CD4-positive, CD25-positive, alpha-beta regulatory T cell (primary cell): ENCODE measurements around the gene RNF227. TPM values are rescaled to one million over a fixed set of nuclear protein-coding genes. Genes with fewer than 3 reads are reported as not detected.

Experiments
- ATAC-seq, 2 donors: fragments of 150-1000 bp; cut with Tn5 transposase; one replicate each; pipeline ENCODE4 v1.10.0; 2021; ENCODE audit warnings: low read depth in 2 of 2, moderate number of reproducible peaks in 2 of 2, moderate library complexity in 1 of 2
- DNase-seq, 3 donors: peaks; one replicate each; pipeline versions ENCODE4 v3.0.0 to v3.0.0-alpha.2; 2012 to 2022; ENCODE audit warnings: mixed read lengths in 1 of 3
- H3K27ac ChIP-seq: one replicate; pipeline ENCODE4 v1.7.0; 2013; ENCODE audit warnings: mild to moderate bottlenecking, low read length; ENCODE audit not compliant: insufficient read depth, poor library complexity, severe bottlenecking
- H3K27me3 ChIP-seq: one replicate; pipeline ENCODE4 v1.7.0; 2013; ENCODE audit warnings: low read length; ENCODE audit not compliant: control insufficient read depth, insufficient read depth
- H3K36me3 ChIP-seq: one replicate; pipeline ENCODE4 v1.7.0; 2013; ENCODE audit warnings: mild to moderate bottlenecking, low read length, moderate library complexity; ENCODE audit not compliant: control insufficient read depth, insufficient read depth
- H3K4me1 ChIP-seq: 2 replicates; pipeline ENCODE4 v1.7.0; 2013; ENCODE audit warnings: mild to moderate bottlenecking, low read length; ENCODE audit not compliant: insufficient read depth, control insufficient read depth, poor library complexity, severe bottlenecking
- H3K4me3 ChIP-seq: one replicate; pipeline ENCODE4 v1.7.0; 2013; ENCODE audit warnings: low read depth, mild to moderate bottlenecking, low read length, moderate library complexity
- H3K9me3 ChIP-seq, 2 experiments: 1 replicate in 1 of 2; 2 replicates in 1 of 2; pipeline ENCODE4 v1.7.0; 2013; ENCODE audit warnings: low read length in 2 of 2, mild to moderate bottlenecking in 1 of 2, moderate library complexity in 1 of 2; ENCODE audit not compliant: control insufficient read depth in 2 of 2
- H3K27ac Mint-ChIP-seq, 3 donors: one replicate each; pipeline ENCODE4 v1.8.0; 2020 to 2022; ENCODE audit warnings: mild to moderate bottlenecking in 3 of 3, mixed read lengths in 3 of 3, moderate library complexity in 2 of 3
- H3K27me3 Mint-ChIP-seq: one replicate; pipeline ENCODE4 v1.8.0; 2022; ENCODE audit warnings: mild to moderate bottlenecking, mixed read lengths
- H3K36me3 Mint-ChIP-seq: one replicate; pipeline ENCODE4 v1.8.0; 2020; ENCODE audit warnings: mixed read lengths
- H3K4me1 Mint-ChIP-seq, 4 donors: one replicate each; pipeline ENCODE4 v1.8.0; 2020 to 2022; ENCODE audit warnings: mixed read lengths in 4 of 4, mild to moderate bottlenecking in 1 of 4
- H3K4me3 Mint-ChIP-seq, 4 donors: one replicate each; pipeline ENCODE4 v1.8.0; 2020 to 2022; ENCODE audit warnings: mild to moderate bottlenecking in 4 of 4, mixed read lengths in 4 of 4, moderate library complexity in 3 of 4
- H3K9me3 Mint-ChIP-seq, 7 donors: one replicate each; pipeline ENCODE4 v1.8.0; 2020 to 2022; ENCODE audit warnings: mixed read lengths in 7 of 7, mild to moderate bottlenecking in 3 of 7, moderate library complexity in 2 of 7
- polyA plus RNA-seq, 4 donors: library from polyadenylated mRNA; unstranded; fragments of 300-500 nt; fragmentation: Illumina TruSeq; gene quantifications; one replicate each; pipeline ENCODE4 v1.2.3, GENCODE V29; 2021
- total RNA-seq: library from RNA; stranded (reverse); gene quantifications from one replicate; pipeline ENCODE4 v1.2.3, GENCODE V29; 2022

Gene RNF227
- total and polyA plus RNA-seq, 5 donors from 2014 or later, result 0.92 to 5.0 (median 2.4) TPM

DNA sequence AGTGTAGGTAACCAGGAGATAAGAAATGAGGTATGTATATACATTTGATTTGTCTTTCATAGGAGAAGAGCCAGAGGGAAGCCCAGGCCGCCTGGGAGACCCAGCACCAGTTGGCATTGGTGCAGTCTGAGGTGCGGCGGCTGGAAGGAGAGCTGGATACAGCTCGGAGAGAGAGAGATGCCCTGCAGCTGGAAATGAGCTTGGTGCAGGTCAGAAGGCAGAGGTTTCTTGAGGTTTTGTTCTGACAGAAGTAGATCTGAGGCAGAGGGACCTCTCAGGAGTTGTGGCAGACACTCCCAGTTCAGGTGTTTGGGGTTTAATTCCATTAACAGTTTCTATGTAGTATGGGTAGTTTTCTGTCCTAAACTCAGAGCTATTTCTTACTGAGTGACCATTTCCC, 23.9 kb upstream of the RNF227 start:
- Mint-ChIP-seq H3K27ac (no peak overlapping the region), H3K36me3 (peaks cover 48% of the 10 kb centered on the region)

GRCh38 chr17:7935859-7936258, 19.8 kb upstream of the RNF227 start:
- H3K27me3 ChIP-seq, result no peaks in the 10 kb centered on the region
- peaks cover 0 to 50% (median 40%) of the 10 kb centered on the region in 4 donors for H3K4me1 Mint-ChIP-seq
- H3K4me3 Mint-ChIP-seq, result peak overlapping the region in 1 of 4 donors; percentile 70
- peaks cover 36% of the 10 kb centered on the region for H3K36me3 ChIP-seq
- peaks cover 39% of the 10 kb centered on the region for H3K36me3 Mint-ChIP-seq
- DNase-seq (no peak), ATAC-seq (no peak)
- H3K4me3 ChIP-seq, result no peak overlapping the region
- H3K4me1 ChIP-seq, result peaks cover 28% of the 10 kb centered on the region
- H3K27ac ChIP-seq, result no peak overlapping the region
- H3K27me3 Mint-ChIP-seq, result no peaks in the 10 kb centered on the region
- peak overlapping the region in 1 of 3 donors; percentile 59 for H3K27ac Mint-ChIP-seq
- no peaks in the 10 kb centered on the region for H3K9me3 ChIP-seq
- H3K9me3 Mint-ChIP-seq, result no peaks in the 10 kb centered on the region

More for the DNA sequence above, 23.9 kb upstream of the RNF227 start:
- Mint-ChIP-seq H3K9me3 (no peaks in the 10 kb centered on the region), H3K27me3 (no peaks in the 10 kb centered on the region), H3K4me1 (peaks cover 0 to 12% (median 9%) of the 10 kb centered on the region in 4 donors), H3K4me3 (no peak overlapping the region)
- no peaks in the 10 kb centered on the region for H3K27me3 ChIP-seq
- no peaks in the 10 kb centered on the region for H3K4me1 ChIP-seq
- no peak for DNase-seq
- no peak overlapping the region for H3K27ac ChIP-seq
- H3K9me3 ChIP-seq, result no peaks in the 10 kb centered on the region
- peaks cover 67% of the 10 kb centered on the region for H3K36me3 ChIP-seq
- H3K4me3 ChIP-seq, result no peak overlapping the region
- ATAC-seq, result no peak

GRCh38 chr17:7932949-7933348, 16.9 kb upstream of the RNF227 start:
- Histone ChIP-seq H3K4me1 (peaks cover 46% of the 10 kb centered on the region), H3K4me3 (peak overlapping the region; percentile 94), H3K9me3 (no peaks in the 10 kb centered on the region), H3K27ac (peak overlapping the region; percentile 89), H3K27me3 (no peaks in the 10 kb centered on the region), H3K36me3 (peaks cover 16% of the 10 kb centered on the region)
- H3K4me3 Mint-ChIP-seq, result peak overlapping the region; percentile 95 to 99 (median 98)
- H3K36me3 Mint-ChIP-seq, result peaks cover 27% of the 10 kb centered on the region
- DNase-seq, result peak in 2 of 3 donors; percentile 16 to 60
- H3K27ac Mint-ChIP-seq, result peak overlapping the region; percentile 85 to 98 (median 97)
- H3K9me3 Mint-ChIP-seq, result no peaks in the 10 kb centered on the region
- no peaks in the 10 kb centered on the region for H3K27me3 Mint-ChIP-seq
- peaks cover 0 to 68% (median 44%) of the 10 kb centered on the region in 4 donors for H3K4me1 Mint-ChIP-seq
- no peak for ATAC-seq

- Mint-ChIP-seq H3K27me3 (no peaks in the 10 kb centered on the region), H3K36me3 (peaks cover 30% of the 10 kb centered on the region), H3K9me3 (no peaks in the 10 kb centered on the region), H3K4me1 (peaks cover 0 to 69% (median 45%) of the 10 kb centered on the region in 4 donors), H3K4me3 (peak overlapping the region; percentile 95 to 99 (median 98)), H3K27ac (peak overlapping the region; percentile 97 to 98 (median 97))
- ATAC-seq (no peak), DNase-seq (peak in 1 of 3 donors; percentile 59)
- Histone ChIP-seq H3K9me3 (no peaks in the 10 kb centered on the region), H3K27ac (peak overlapping the region; percentile 89), H3K36me3 (peaks cover 16% of the 10 kb centered on the region), H3K4me3 (peak overlapping the region; percentile 94), H3K4me1 (peaks cover 46% of the 10 kb centered on the region), H3K27me3 (no peaks in the 10 kb centered on the region)
Observed at GRCh38 chr17:7932483-7932891, 16.4 kb upstream of the RNF227 start.

GRCh38 chr17:7931709-7932482, 15.8 kb upstream of the RNF227 start, which contains the start of the genes CNTROB and TRAPPC1:
Gene CNTROB (plus strand): TSS chr17:7932206. CDS start chr17:7933080, 874 bp downstream.
Gene TRAPPC1 (minus strand): TSS chr17:7931946. CDS start chr17:7931829, 117 bp downstream.
- ATAC-seq (peak; percentile 97), DNase-seq (peak; percentile 99 to 100 (median 100))
- Histone ChIP-seq H3K4me3 (peak within 1 kb of the TSS; percentile 94), H3K9me3 (no peaks in the 10 kb centered on the region), H3K36me3 (peaks cover 12% of the 10 kb centered on the region), H3K4me1 (peaks cover 46% of the 10 kb centered on the region), H3K27me3 (no peaks in the 10 kb centered on the region), H3K27ac (peak within 1 kb of the TSS; percentile 89)
- Mint-ChIP-seq H3K27me3 (no peaks in the 10 kb centered on the region), H3K27ac (peak within 1 kb of the TSS; percentile 97 to 98 (median 98)), H3K36me3 (peaks cover 26% of the 10 kb centered on the region), H3K4me1 (peaks cover 0 to 69% (median 43%) of the 10 kb centered on the region in 4 donors), H3K4me3 (peak within 1 kb of the TSS; percentile 95 to 99 (median 98)), H3K9me3 (no peaks in the 10 kb centered on the region)

GRCh38 chr17:7930841-7931631, 14.9 kb upstream of the RNF227 start:
- H3K4me3 ChIP-seq, result peak overlapping the region; percentile 94
- H3K27ac Mint-ChIP-seq, result peak overlapping the region; percentile 97 to 98 (median 98)
- H3K9me3 ChIP-seq, result no peaks in the 10 kb centered on the region
- peaks cover 46% of the 10 kb centered on the region for H3K4me1 ChIP-seq
- peaks cover 6% of the 10 kb centered on the region for H3K36me3 ChIP-seq
- H3K9me3 Mint-ChIP-seq, result no peaks in the 10 kb centered on the region
- H3K27me3 ChIP-seq, result no peaks in the 10 kb centered on the region
- H3K4me3 Mint-ChIP-seq, result peak overlapping the region; percentile 95 to 99 (median 98)
- DNase-seq (no peak), ATAC-seq (no peak)
- H3K4me1 Mint-ChIP-seq, result peaks cover 0 to 67% (median 39%) of the 10 kb centered on the region in 4 donors
- H3K36me3 Mint-ChIP-seq, result peaks cover 18% of the 10 kb centered on the region
- H3K27me3 Mint-ChIP-seq, result no peaks in the 10 kb centered on the region
- H3K27ac ChIP-seq, result peak overlapping the region; percentile 89

- Mint-ChIP-seq H3K4me1 (peaks cover 0 to 55% (median 33%) of the 10 kb centered on the region in 4 donors), H3K27ac (peak within 1 kb of the TSS; percentile 60 to 98 (median 97)), H3K27me3 (no peaks in the 10 kb centered on the region), H3K4me3 (peak within 1 kb of the TSS; percentile 95 to 99 (median 98)), H3K36me3 (peaks cover 10% of the 10 kb centered on the region), H3K9me3 (no peaks in the 10 kb centered on the region)
- no peak within 1 kb of the TSS for H3K4me3 ChIP-seq
- no peak within 1 kb of the TSS for H3K27ac ChIP-seq
- ATAC-seq, result no peak
- no peaks in the 10 kb centered on the region for H3K9me3 ChIP-seq
- peak; percentile 36 to 76 (median 50) for DNase-seq
- H3K27me3 ChIP-seq, result no peaks in the 10 kb centered on the region
- H3K4me1 ChIP-seq, result peaks cover 46% of the 10 kb centered on the region
- H3K36me3 ChIP-seq, result no peaks in the 10 kb centered on the region
Observed at GRCh38 chr17:7929158-7930023, 13.3 kb upstream of the RNF227 start, which contains the start of gene KCNAB3. Gene KCNAB3 (minus strand): TSS chr17:7929856. CDS start chr17:7929435, 421 bp downstream.
